Measurements from ENCODE around the gene MAP1LC3C.

Gene MAP1LC3C

DNA sequence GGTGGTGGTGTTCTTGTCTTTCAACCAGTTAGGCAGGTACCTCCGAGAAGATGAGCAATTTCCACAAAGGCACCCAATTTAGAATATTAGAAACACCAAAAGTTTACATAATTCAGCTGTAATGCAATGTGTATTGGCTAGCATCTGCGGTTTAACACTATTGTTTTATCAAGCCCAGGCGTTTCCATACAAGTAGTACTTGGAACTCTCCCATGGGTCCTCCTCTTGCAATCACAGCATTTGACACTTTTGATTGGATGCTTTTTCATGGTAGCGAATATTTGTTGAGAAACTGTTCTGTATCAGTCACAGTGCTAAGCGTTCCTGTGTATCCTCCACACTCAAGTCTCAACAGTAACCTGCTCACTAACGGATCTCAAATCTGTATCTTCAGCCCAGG is 20.1 kb upstream of the MAP1LC3C start:
- TF ChIP-seq, protein P1, sequence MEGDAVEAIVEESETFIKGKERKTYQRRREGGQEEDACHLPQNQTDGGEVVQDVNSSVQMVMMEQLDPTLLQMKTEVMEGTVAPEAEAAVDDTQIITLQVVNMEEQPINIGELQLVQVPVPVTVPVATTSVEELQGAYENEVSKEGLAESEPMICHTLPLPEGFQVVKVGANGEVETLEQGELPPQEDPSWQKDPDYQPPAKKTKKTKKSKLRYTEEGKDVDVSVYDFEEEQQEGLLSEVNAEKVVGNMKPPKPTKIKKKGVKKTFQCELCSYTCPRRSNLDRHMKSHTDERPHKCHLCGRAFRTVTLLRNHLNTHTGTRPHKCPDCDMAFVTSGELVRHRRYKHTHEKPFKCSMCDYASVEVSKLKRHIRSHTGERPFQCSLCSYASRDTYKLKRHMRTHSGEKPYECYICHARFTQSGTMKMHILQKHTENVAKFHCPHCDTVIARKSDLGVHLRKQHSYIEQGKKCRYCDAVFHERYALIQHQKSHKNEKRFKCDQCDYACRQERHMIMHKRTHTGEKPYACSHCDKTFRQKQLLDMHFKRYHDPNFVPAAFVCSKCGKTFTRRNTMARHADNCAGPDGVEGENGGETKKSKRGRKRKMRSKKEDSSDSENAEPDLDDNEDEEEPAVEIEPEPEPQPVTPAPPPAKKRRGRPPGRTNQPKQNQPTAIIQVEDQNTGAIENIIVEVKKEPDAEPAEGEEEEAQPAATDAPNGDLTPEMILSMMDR (IDR thresholded peaks at IDR 0.05; ENCODE audit: extremely low read depth, missing control alignments) = no peak
- no peak for DNase-seq (ENCODE audit: low spot score)

DNA sequence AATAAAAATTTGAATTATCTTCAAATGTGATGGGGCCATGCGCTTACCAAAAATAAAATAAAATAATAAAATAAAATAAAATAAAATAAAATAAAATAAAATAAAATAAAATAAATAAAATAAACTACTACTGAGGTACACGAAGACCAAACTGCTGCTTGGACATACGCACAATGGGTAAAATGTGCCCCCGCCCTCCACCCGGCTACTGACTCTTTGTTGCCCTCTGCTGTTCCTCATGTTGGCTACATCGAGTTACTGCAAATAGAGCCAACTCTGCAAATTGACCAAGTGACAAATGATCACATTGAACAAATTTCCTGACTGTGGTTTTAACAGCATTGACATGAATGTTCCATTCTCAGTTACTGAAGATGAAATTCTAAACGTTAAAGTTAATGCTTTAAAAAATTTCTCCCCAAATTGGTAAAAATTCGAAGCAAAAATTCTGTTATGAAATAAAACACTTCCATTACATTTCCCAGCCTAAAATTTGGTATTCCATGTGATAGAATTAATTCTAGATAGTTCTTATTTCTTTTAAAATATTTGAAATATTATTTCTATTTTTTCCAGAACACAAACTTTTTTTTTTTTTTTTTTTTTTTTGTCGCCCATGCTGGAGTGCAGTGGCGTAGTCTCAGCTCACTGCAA is 18.8 kb upstream of the MAP1LC3C start:
- TF ChIP-seq, protein P1 (IDR thresholded peaks at IDR 0.05; ENCODE audit: extremely low read depth, missing control alignments) = peak; percentile 58
- peak; percentile 65 for DNase-seq (ENCODE audit: low spot score)

DNA sequence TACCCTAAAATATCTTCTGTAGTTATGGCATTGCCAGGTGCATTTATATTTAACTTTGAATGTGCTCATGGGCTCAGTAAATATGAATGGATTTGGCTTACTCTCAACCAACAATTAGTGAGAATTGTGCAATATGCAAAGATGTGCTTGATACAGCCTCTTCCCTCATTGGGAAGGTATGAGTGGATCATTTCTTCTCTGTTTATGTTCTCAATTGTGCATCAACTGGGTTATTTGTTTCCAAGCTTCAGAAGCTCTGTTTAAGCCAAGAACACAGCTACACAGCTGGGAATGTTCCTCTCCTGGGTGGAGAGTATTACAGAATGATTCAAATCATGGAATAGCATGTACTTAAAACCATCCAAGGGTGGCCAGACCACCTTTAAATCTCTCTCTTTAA is 17.6 kb upstream of the MAP1LC3C start:
- no peak for DNase-seq (ENCODE audit: low spot score)
- TF ChIP-seq, protein P1 (IDR thresholded peaks at IDR 0.05; ENCODE audit: extremely low read depth, missing control alignments) = no peak

DNA sequence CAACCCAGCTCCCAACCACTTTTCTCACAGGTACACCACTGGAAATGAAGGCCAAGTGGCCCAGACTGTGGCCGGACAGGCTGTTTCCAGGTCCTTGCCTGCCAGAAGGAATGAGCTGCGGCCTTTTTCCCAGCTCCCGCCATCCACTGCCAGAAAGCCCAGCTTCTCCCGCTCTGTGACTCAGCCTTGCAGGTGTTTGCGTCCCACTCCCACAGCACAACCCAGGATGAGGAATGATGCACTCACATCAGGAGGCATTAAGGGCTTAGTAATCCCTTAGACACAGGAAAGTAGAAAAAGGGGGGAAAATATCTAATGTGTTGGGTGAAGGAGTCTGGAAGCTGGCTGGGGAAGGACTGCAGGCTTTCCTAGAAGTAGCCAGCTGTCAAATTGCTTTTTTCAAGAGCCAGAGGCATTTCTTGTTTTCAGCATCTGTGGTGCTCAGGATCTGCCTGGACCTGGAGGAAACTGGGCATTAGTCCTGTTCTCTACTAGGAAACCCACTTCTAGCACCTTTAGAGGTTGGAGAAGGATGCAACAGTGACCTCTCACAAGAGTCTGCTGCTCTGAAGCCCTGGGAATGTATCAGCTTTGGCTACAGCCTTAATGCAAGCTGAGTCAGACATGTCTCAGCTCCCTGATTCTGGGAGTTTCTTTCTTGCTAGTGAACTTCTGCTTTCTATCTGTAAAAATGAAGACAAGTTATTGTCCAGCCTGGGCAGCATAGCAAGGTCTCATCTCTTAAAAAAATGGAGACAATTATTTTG is 13.2 kb upstream of the MAP1LC3C start:
- no peak for DNase-seq (ENCODE audit: low spot score)
- TF ChIP-seq, protein P1 (IDR thresholded peaks at IDR 0.05; ENCODE audit: extremely low read depth, missing control alignments) = no peak

DNA sequence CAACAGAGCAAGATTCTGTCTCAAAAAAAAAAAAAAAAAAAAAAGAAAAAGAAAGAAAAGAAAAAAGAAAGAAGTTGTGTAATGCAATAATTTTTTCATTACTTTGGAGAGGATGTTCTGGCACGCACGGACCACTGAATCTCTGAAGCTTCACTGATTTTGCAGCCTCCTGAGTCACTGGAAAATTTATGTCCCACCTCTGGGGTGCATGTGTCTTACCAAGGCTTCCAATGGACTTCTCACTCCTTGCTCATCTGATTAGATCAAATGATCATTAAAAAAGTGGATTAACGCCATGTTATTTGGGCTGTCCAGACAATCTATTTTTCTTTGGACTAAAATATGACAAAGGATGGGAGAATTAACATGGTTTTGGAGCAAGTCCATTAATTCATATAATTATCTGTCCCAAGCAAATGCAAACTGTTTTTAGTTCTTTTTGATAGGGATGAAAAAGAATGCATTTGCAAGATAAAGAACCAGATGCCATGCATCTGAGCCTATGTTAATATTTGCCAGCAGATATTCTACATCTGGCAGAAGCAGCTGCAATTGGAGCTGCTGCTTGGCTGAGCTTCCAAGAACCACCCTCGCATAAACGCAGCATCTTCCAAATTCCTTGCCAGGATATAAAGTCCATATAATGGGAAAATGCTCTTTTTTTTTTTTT is 10.1 kb upstream of the MAP1LC3C start:
- TF ChIP-seq, protein P1 (IDR thresholded peaks at IDR 0.05; ENCODE audit: extremely low read depth, missing control alignments) = no peak

DNA sequence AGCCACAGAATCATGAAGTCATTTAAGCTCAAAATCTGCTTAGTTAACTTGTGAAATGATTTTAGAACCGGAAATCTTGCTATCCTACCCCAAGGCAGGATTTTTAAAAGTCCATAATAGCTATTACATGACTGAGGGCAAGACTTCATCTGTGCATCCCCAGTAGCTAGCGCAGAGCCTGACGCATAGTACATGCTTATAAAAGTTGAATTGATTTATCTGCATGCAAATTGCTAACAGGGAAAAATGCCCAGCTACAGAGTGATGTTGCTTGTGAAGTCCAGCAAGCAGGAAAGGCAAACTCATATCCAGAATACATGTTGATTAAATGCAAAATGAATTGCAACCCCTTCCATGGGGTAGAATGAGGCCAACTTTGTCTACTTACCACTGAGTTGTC is 8.1 kb upstream of the MAP1LC3C start:
- TF ChIP-seq, protein P1 (IDR thresholded peaks at IDR 0.05; ENCODE audit: extremely low read depth, missing control alignments) = no peak
- no peak for DNase-seq (ENCODE audit: low spot score)

More for the DNA sequence above, 10.1 kb upstream of the MAP1LC3C start:
- no peak for DNase-seq (ENCODE audit: low spot score)
